ENCODE results near the gene NAGS.
"Not testable (repeated sequence)": the region's sequence is repeated elsewhere in the genome, so short reads cannot be mapped to it uniquely, and the experiment has no call there.

NAGS gene

GRCh38 chr17:43966276-43966675 lies 38.1 kb upstream of the NAGS start:
- Histone ChIP-seq H3K4me1 (ENCODE audit: control insufficient read depth, insufficient read depth, low read length) (no peaks in the 10 kb centered on the region), H3K9me3 (ENCODE audit: control insufficient read depth, insufficient read depth, low read depth, low read length) (no peaks in the 10 kb centered on the region), H3K36me3 (ENCODE audit: control insufficient read depth in 2 of 2, insufficient read depth in 1 of 2, low read length in 2 of 2) (no peaks in the 10 kb centered on the region), H3K27ac (ENCODE audit: extremely low read depth, low read depth, low read length) (no peak overlapping the region), H3K4me3 (ENCODE audit: low read depth, low read length) (no peak overlapping the region)
- TF ChIP-seq KLF10 (tag by site-specific recombination; IDR thresholded peaks at IDR 0.05) (no peak), ZNF623 (tag by site-specific recombination; IDR thresholded peaks at IDR 0.05) (no peak), WT1 (tag by site-specific recombination; IDR thresholded peaks at IDR 0.05) (no peak), YY1 (tag by site-specific recombination; IDR thresholded peaks at IDR 0.05) (no peak), ZFP37 (tag by site-specific recombination; IDR thresholded peaks at IDR 0.05) (no peak), ZNF211 (tag by site-specific recombination; IDR thresholded peaks at IDR 0.05; ENCODE audit: low read depth) (no peak), ZNF175 (tag by site-specific recombination; IDR thresholded peaks at IDR 0.05) (no peak), ZNF629 (tag by site-specific recombination; IDR thresholded peaks at IDR 0.05) (no peak)
- CTCF ChIA-PET = interaction anchor here (0.8 to 2.1 kb wide), 4 partner anchors 8 to 150 kb away, joined by 3 to 12 read pairs (median 4); no protein-coding TSS in a partner anchor
- POLR2A ChIA-PET = no interaction called here

- POLR2A ChIA-PET = no interaction called here
- Histone ChIP-seq H3K36me3 (ENCODE audit: control insufficient read depth in 2 of 2, insufficient read depth in 1 of 2, low read length in 2 of 2) (no peaks in the 10 kb centered on the region), H3K9me3 (ENCODE audit: control insufficient read depth, insufficient read depth, low read depth, low read length) (no peaks in the 10 kb centered on the region), H3K4me1 (ENCODE audit: control insufficient read depth, insufficient read depth, low read length) (no peaks in the 10 kb centered on the region), H3K27ac (ENCODE audit: extremely low read depth, low read depth, low read length) (no peak overlapping the region), H3K4me3 (ENCODE audit: low read depth, low read length) (no peak overlapping the region)
- CTCF ChIA-PET = interaction anchor here (0.5 to 2.1 kb wide), 8 partner anchors 17 to 1084 kb away, joined by 3 to 12 read pairs (median 3); no protein-coding TSS in a partner anchor
- TF ChIP-seq ZNF26 (tag by site-specific recombination; IDR thresholded peaks at IDR 0.05) = no peak
- TF ChIP-seq ZNF621 (tag by site-specific recombination; IDR thresholded peaks at IDR 0.05) = no peak
Observed at GRCh38 chr17:43967251-43967875, 37.1 kb upstream of the NAGS start.

GRCh38 chr17:43970366-43970765 lies 34.1 kb upstream of the NAGS start:
- Histone ChIP-seq H3K9me3 (ENCODE audit: control insufficient read depth, insufficient read depth, low read depth, low read length) (no peaks in the 10 kb centered on the region), H3K4me3 (ENCODE audit: low read depth, low read length) (no peak overlapping the region), H3K4me1 (ENCODE audit: control insufficient read depth, insufficient read depth, low read length) (no peaks in the 10 kb centered on the region), H3K27ac (ENCODE audit: extremely low read depth, low read depth, low read length) (no peak overlapping the region), H3K36me3 (ENCODE audit: control insufficient read depth in 2 of 2, insufficient read depth in 1 of 2, low read length in 2 of 2) (no peaks in the 10 kb centered on the region)
- ChIA-PET CTCF (interaction anchor here (0.6 to 0.9 kb wide), 2 partner anchors 26 to 93 kb away, joined by 3 to 4 read pairs; no protein-coding TSS in a partner anchor), POLR2A (interaction anchor here (0.5 to 0.7 kb wide), 3 partner anchors 20 to 141 kb away, joined by 3 to 4 read pairs (median 4); no protein-coding TSS in a partner anchor)
- TF ChIP-seq ZNF274 (IDR thresholded peaks at IDR 0.05; ENCODE audit: low read length) (no peak), ZNF274 (tag by site-specific recombination; IDR thresholded peaks at IDR 0.05; ENCODE audit: borderline replicate concordance) (no peak), ZNF354C (tag by site-specific recombination; IDR thresholded peaks at IDR 0.05; ENCODE audit: borderline replicate concordance, low read depth) (no peak), ZNF211 (tag by site-specific recombination; IDR thresholded peaks at IDR 0.05; ENCODE audit: low read depth) (no peak), WT1 (tag by site-specific recombination; IDR thresholded peaks at IDR 0.05) (no peak), ZNF140 (tag by site-specific recombination; IDR thresholded peaks at IDR 0.05) (no peak)

- H3K4me1 ChIP-seq (ENCODE audit: control insufficient read depth, insufficient read depth, low read length); H3K9me3 ChIP-seq (ENCODE audit: control insufficient read depth, insufficient read depth, low read depth, low read length); H3K27ac ChIP-seq (ENCODE audit: extremely low read depth, low read depth, low read length); H3K4me3 ChIP-seq (ENCODE audit: low read depth, low read length); H3K36me3 ChIP-seq (ENCODE audit: control insufficient read depth in 2 of 2, insufficient read depth in 1 of 2, low read length in 2 of 2): not testable (repeated sequence)
- ChIA-PET CTCF (interaction anchor here (0.8 to 1.4 kb wide), 4 partner anchors 11 to 28 kb away, joined by 3 to 9 read pairs (median 4); no protein-coding TSS in a partner anchor), POLR2A (interaction anchor here (1.1 kb wide), 1 partner anchor 11 kb away, joined by 4 read pairs; no protein-coding TSS in a partner anchor)
Observed at GRCh38 chr17:43971436-43971835, 33.0 kb upstream of the NAGS start.

GRCh38 chr17:43972444-43973212 lies 31.8 kb upstream of the NAGS start:
- ChIA-PET POLR2A (interaction anchor here (1.1 kb wide), 1 partner anchor 13 kb away, joined by 4 read pairs; no protein-coding TSS in a partner anchor), CTCF (interaction anchor here (0.6 to 1.5 kb wide), 5 partner anchors 12 to 95 kb away, joined by 3 to 9 read pairs (median 3); no protein-coding TSS in a partner anchor)
- not testable (repeated sequence) for H3K27ac ChIP-seq (ENCODE audit: extremely low read depth, low read depth, low read length); H3K4me3 ChIP-seq (ENCODE audit: low read depth, low read length); H3K9me3 ChIP-seq (ENCODE audit: control insufficient read depth, insufficient read depth, low read depth, low read length); H3K4me1 ChIP-seq (ENCODE audit: control insufficient read depth, insufficient read depth, low read length); H3K36me3 ChIP-seq (ENCODE audit: control insufficient read depth in 2 of 2, insufficient read depth in 1 of 2, low read length in 2 of 2)

All from HEK293 (cell line).